RWPE2 (cell line): ENCODE results near the gene ENOX1.

ENCODE experiments used
- ATAC-seq: fragments of 200-7000 bp; cut with Tn5 transposase; 3 replicates; pipeline ENCODE4 v1.9.1; 2021; ENCODE audit warnings: low read depth
- DNase-seq: peaks from one replicate; pipeline ENCODE4 v3.0.0-alpha.2; 2020; ENCODE audit warnings: low spot score
- H3K27ac ChIP-seq: fragments of 450-650 bp; 2 replicates; pipeline ENCODE4 v1.5.1; 2017; ENCODE audit warnings: mild to moderate bottlenecking; ENCODE audit not compliant: poor library complexity, severe bottlenecking
- H3K27me3 ChIP-seq: fragments of 250-450 bp; sonication (Bioruptor Pico); 2 replicates; pipeline ENCODE4 v1.5.1; 2021; ENCODE audit warnings: mild to moderate bottlenecking, moderate library complexity; ENCODE audit not compliant: insufficient read depth, poor library complexity, severe bottlenecking
- H3K36me3 ChIP-seq: fragments of 250-450 bp; sonication (Bioruptor Pico); 2 replicates; pipeline ENCODE4 v1.5.1; 2020; ENCODE audit warnings: low read depth, mild to moderate bottlenecking, moderate library complexity
- H3K4me1 ChIP-seq: fragments of 250-450 bp; sonication (Bioruptor Pico); 2 replicates; pipeline ENCODE4 v1.5.1; 2021; ENCODE audit warnings: mild to moderate bottlenecking, moderate library complexity; ENCODE audit not compliant: insufficient read depth, poor library complexity, severe bottlenecking
- H3K4me3 ChIP-seq: fragments of 250-450 bp; sonication (Bioruptor Pico); 2 replicates; pipeline ENCODE4 v1.5.1; 2021; ENCODE audit warnings: mild to moderate bottlenecking, moderate library complexity; ENCODE audit not compliant: severe bottlenecking
- H3K9me3 ChIP-seq: fragments of 250-450 bp; sonication (Bioruptor Pico); 2 replicates; pipeline ENCODE4 v1.5.1; 2021; ENCODE audit warnings: mild to moderate bottlenecking, moderate library complexity; ENCODE audit not compliant: severe bottlenecking
- CTCF ChIP-seq: fragments of 450-650 bp; IDR thresholded peaks from one replicate; pipeline ENCODE4 v1.5.1; 2017; ENCODE audit warnings: mild to moderate bottlenecking, moderate library complexity; ENCODE audit not compliant: poor library complexity, severe bottlenecking

The ENOX1 gene

GRCh38 chr13:43285933-43286597, 500.7 kb downstream of the ENOX1 start:
- Histone ChIP-seq H3K4me1 (peaks cover 13% of the 10 kb centered on the region), H3K27ac (no peak overlapping the region), H3K9me3 (no peaks in the 10 kb centered on the region), H3K36me3 (no peaks in the 10 kb centered on the region), H3K27me3 (no peaks in the 10 kb centered on the region), H3K4me3 (no peak overlapping the region)
- no peak for ATAC-seq
- no peak for DNase-seq
- TF ChIP-seq CTCF: no peak

- no peak for DNase-seq
- no peak for TF ChIP-seq CTCF
- Histone ChIP-seq H3K4me3 (no peak overlapping the region), H3K9me3 (no peaks in the 10 kb centered on the region), H3K4me1 (peaks cover 13% of the 10 kb centered on the region), H3K27ac (peak overlapping the region; percentile 34), H3K27me3 (no peaks in the 10 kb centered on the region), H3K36me3 (no peaks in the 10 kb centered on the region)
- peak; percentile 89 for ATAC-seq
Measured at GRCh38 chr13:43284162-43284561, 502.6 kb downstream of the ENOX1 start.

GRCh38 chr13:43279696-43280095, 507.1 kb downstream of the ENOX1 start:
- no peak for DNase-seq
- no peaks in the 10 kb centered on the region for H3K27me3 ChIP-seq
- no peak for TF ChIP-seq CTCF
- H3K36me3 ChIP-seq: no peaks in the 10 kb centered on the region
- ATAC-seq: no peak
- no peaks in the 10 kb centered on the region for H3K9me3 ChIP-seq
- H3K27ac ChIP-seq: no peak overlapping the region
- peaks cover 11% of the 10 kb centered on the region for H3K4me1 ChIP-seq
- no peak overlapping the region for H3K4me3 ChIP-seq

GRCh38 chr13:43278127-43278526, 508.6 kb downstream of the ENOX1 start:
- no peak overlapping the region for H3K4me3 ChIP-seq
- H3K36me3 ChIP-seq: no peaks in the 10 kb centered on the region
- ATAC-seq (no peak), DNase-seq (no peak)
- H3K27me3 ChIP-seq: no peaks in the 10 kb centered on the region
- H3K9me3 ChIP-seq: no peaks in the 10 kb centered on the region
- H3K4me1 ChIP-seq: no peaks in the 10 kb centered on the region
- no peak for TF ChIP-seq CTCF
- H3K27ac ChIP-seq: no peak overlapping the region

- no peaks in the 10 kb centered on the region for H3K4me1 ChIP-seq
- no peaks in the 10 kb centered on the region for H3K36me3 ChIP-seq
- no peaks in the 10 kb centered on the region for H3K27me3 ChIP-seq
- DNase-seq: no peak
- TF ChIP-seq CTCF: no peak
- H3K9me3 ChIP-seq: no peaks in the 10 kb centered on the region
- ATAC-seq: no peak
- no peak overlapping the region for H3K27ac ChIP-seq
- no peak overlapping the region for H3K4me3 ChIP-seq
Measured at GRCh38 chr13:43277142-43277541, 509.6 kb downstream of the ENOX1 start.
